ENCODE measurements around the gene DARS1.

- TF ChIP-seq ZNF274 (IDR thresholded peaks at IDR 0.05; ENCODE audit: low read depth, low read length) (no peak), YY1 (IDR thresholded peaks at IDR 0.05; ENCODE audit: insufficient read depth, insufficient read length) (no peak), SUZ12 (IDR thresholded peaks at IDR 0.05; ENCODE audit: extremely low read depth, insufficient read depth, insufficient read length) (no peak)
Observed at GRCh38 chr2:135942936-135943688, 42.3 kb downstream of the DARS1 start.
